Gastroesophageal sphincter (tissue), 3 donors: Measurements from ENCODE around the gene CCNY.

Experiments used
- EP300 ChIP-seq: sonication (generic); formaldehyde crosslinking; IDR thresholded peaks from one replicate; pipeline ENCODE4 v1.6.1; 2017; ENCODE audit warnings: antibody characterized with exemption, mild to moderate bottlenecking
- TF ChIP-seq, protein P1 (sequence below), 4 experiments: fragments of 200-600 bp in 2 of 4; fragments of 450-650 bp in 2 of 4; sonication (generic) in 1 of 4; IDR thresholded peaks; one replicate each; pipeline ENCODE4 v1.5.1; 2017 to 2019; ENCODE audit warnings: antibody characterized with exemption in 4 of 4, mild to moderate bottlenecking in 2 of 4, moderate library complexity in 2 of 4

DNA sequence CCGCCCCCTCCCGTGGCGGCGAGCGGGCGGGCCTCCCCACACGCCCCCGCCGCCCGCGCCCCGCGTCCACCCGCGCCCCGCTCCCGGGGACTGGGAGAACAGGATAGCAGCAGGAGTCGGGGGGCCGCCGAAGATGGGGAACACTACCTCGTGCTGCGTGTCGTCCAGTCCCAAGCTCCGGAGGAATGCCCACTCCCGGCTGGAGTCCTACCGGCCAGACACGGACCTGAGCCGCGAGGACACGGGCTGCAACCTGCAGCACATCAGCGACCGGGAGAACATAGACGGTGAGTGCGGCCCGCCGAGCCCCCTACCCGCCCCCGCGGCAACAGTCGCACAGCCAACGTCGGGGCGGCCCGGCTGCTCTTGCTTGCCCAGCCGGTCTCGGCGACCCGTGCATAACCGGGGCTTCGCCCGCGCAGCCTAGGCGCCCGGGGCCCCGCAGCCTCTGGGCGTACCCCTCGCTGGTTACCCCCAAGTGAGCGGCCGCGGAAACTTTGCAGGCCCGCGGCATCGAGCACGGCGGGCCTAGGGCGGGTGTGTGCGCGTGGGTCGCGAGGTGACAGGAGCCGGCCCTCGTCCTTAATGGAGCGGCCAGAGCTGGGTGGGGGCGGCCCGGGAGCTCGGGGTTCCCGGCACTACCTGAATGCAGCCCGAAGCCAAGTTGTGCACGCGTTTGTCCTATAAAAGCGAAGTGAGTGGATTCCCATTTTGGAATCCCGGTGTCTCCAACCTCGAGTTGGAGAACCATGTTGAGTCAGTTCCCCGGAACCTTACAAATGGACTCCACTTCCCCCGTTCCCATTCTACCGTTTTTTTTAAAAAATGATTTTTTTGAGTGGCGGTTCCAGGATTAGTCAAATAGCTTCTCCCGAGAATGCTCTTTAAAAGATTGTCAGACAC is 863 bp downstream of the CCNY start:
- TF ChIP-seq, protein P1, sequence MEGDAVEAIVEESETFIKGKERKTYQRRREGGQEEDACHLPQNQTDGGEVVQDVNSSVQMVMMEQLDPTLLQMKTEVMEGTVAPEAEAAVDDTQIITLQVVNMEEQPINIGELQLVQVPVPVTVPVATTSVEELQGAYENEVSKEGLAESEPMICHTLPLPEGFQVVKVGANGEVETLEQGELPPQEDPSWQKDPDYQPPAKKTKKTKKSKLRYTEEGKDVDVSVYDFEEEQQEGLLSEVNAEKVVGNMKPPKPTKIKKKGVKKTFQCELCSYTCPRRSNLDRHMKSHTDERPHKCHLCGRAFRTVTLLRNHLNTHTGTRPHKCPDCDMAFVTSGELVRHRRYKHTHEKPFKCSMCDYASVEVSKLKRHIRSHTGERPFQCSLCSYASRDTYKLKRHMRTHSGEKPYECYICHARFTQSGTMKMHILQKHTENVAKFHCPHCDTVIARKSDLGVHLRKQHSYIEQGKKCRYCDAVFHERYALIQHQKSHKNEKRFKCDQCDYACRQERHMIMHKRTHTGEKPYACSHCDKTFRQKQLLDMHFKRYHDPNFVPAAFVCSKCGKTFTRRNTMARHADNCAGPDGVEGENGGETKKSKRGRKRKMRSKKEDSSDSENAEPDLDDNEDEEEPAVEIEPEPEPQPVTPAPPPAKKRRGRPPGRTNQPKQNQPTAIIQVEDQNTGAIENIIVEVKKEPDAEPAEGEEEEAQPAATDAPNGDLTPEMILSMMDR (IDR thresholded peaks at IDR 0.05), result peak in 1 of 4 experiments; percentile 22
- no peak for TF ChIP-seq EP300
